Tibial nerve (tissue), 3 donors: ENCODE data around the gene SLC35E1.

ENCODE experiments used
- POLR2A ChIP-seq, 2 donors: fragments of 450-650 bp; IDR thresholded peaks; one replicate each; pipeline ENCODE4 v1.6.1; 2017; ENCODE audit warnings: antibody characterized with exemption in 2 of 2, mild to moderate bottlenecking in 2 of 2, moderate library complexity in 2 of 2
- TF ChIP-seq, protein P1 (sequence below), 5 experiments: fragments of 200-600 bp in 3 of 5; fragments of 450-650 bp in 2 of 5; sonication (generic) in 3 of 5; IDR thresholded peaks; one replicate each; pipeline ENCODE4 v1.5.1; 2016 to 2019; ENCODE audit warnings: antibody characterized with exemption in 5 of 5, mild to moderate bottlenecking in 3 of 5, moderate library complexity in 2 of 5

DNA sequence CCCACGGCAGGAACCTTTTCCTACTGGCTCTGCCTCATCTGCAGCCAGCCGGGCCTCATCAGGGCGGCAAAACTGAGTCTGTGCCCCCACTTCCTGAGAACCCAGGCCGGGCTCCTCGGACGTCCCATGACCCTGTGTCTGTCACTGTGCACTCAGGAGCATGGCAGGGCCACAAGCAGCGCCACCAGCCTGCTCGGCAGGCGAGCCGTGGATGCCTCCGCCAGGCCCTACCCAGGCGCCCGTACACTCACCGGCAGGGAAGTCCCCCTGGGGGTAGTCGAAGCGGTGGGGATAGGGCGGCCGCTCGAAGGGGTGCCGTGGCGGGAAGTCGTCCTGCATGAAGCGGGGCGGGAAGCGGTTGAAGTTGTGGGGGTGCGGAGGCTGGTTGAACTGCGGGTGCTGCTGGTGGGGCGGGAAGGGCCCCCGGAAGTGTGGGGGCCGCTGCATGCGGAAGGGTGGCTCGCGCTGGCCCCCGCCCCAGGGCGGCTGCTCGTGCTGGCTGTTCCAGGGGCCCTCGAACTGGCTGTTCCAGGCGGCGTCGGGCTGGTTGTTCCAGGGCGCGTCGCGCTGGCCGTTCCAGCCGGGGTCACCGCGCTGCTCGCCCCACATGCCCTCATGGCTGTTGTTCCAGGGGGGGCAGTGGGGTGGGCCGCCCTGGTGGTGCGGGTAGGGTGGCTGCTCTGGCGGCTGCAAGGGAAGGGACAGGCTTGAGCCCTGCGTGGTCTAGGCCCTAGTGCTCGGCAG is 47.1 kb downstream of the SLC35E1 start:
- TF ChIP-seq, protein P1, sequence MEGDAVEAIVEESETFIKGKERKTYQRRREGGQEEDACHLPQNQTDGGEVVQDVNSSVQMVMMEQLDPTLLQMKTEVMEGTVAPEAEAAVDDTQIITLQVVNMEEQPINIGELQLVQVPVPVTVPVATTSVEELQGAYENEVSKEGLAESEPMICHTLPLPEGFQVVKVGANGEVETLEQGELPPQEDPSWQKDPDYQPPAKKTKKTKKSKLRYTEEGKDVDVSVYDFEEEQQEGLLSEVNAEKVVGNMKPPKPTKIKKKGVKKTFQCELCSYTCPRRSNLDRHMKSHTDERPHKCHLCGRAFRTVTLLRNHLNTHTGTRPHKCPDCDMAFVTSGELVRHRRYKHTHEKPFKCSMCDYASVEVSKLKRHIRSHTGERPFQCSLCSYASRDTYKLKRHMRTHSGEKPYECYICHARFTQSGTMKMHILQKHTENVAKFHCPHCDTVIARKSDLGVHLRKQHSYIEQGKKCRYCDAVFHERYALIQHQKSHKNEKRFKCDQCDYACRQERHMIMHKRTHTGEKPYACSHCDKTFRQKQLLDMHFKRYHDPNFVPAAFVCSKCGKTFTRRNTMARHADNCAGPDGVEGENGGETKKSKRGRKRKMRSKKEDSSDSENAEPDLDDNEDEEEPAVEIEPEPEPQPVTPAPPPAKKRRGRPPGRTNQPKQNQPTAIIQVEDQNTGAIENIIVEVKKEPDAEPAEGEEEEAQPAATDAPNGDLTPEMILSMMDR (IDR thresholded peaks at IDR 0.05), result no peak
- TF ChIP-seq POLR2A (IDR thresholded peaks at IDR 0.05), result no peak
